H9 (cell line): Measurements from ENCODE around the gene CDKN2B. TPM values are rescaled to one million over a fixed set of nuclear protein-coding genes. Genes with fewer than 3 reads are reported as not detected.

Source experiments
- DNase-seq: peaks from one replicate; pipeline ENCODE4 v3.0.0-alpha.2; 2017
- H2AFZ ChIP-seq: one replicate; pipeline ENCODE4 v1.6.1; 2013; ENCODE audit warnings: mild to moderate bottlenecking, low read length, control low read depth, moderate library complexity
- H2AK5ac ChIP-seq: 2 replicates; pipeline ENCODE4 v1.6.1; 2013; ENCODE audit warnings: low read length, control low read depth, mixed read lengths; ENCODE audit not compliant: insufficient read length
- H2BK120ac ChIP-seq: one replicate; pipeline ENCODE4 v1.6.1; 2013; ENCODE audit warnings: low read depth, mild to moderate bottlenecking, low read length, control low read depth, inconsistent platforms; ENCODE audit not compliant: poor library complexity, severe bottlenecking
- H2BK12ac ChIP-seq: 2 replicates; pipeline ENCODE4 v1.6.1; 2013; ENCODE audit warnings: low read length, control low read depth, mixed read lengths, low read depth; ENCODE audit not compliant: insufficient read length
- H2BK15ac ChIP-seq: 2 replicates; pipeline ENCODE4 v1.6.1; 2013; ENCODE audit warnings: low read depth, low read length, control low read depth
- H2BK20ac ChIP-seq: one replicate; pipeline ENCODE4 v1.6.1; 2013; ENCODE audit warnings: low read depth, mild to moderate bottlenecking, low read length, control low read depth, inconsistent platforms; ENCODE audit not compliant: poor library complexity, severe bottlenecking
- H2BK5ac ChIP-seq: 2 replicates; pipeline ENCODE4 v1.6.1; 2013; ENCODE audit warnings: low read length, control low read depth, mixed read lengths; ENCODE audit not compliant: insufficient read length
- H3K14ac ChIP-seq: 2 replicates; pipeline ENCODE4 v1.6.1; 2013; ENCODE audit warnings: low read length, control low read depth; ENCODE audit not compliant: insufficient read depth
- H3K18ac ChIP-seq: 2 replicates; pipeline ENCODE4 v1.6.1; 2013; ENCODE audit warnings: low read depth, mild to moderate bottlenecking, mixed read lengths, low read length, control low read depth; ENCODE audit not compliant: insufficient read length
- H3K23ac ChIP-seq: 2 replicates; pipeline ENCODE4 v1.6.1; 2013; ENCODE audit warnings: low read length, control low read depth, mixed read lengths, low read depth; ENCODE audit not compliant: insufficient read length
- H3K23me2 ChIP-seq: 2 replicates; pipeline ENCODE4 v1.6.1; 2013; ENCODE audit warnings: low read depth, mild to moderate bottlenecking, mixed read lengths, low read length, control low read depth; ENCODE audit not compliant: insufficient read length, poor library complexity, severe bottlenecking
- H3K27ac ChIP-seq: 2 replicates; pipeline ENCODE4 v1.5.1; 2013; ENCODE audit warnings: low read length, control low read depth, mixed read lengths, low read depth; ENCODE audit not compliant: insufficient read length
- H3K27me3 ChIP-seq: 2 replicates; pipeline ENCODE4 v1.6.1; 2013; ENCODE audit warnings: low read length, control low read depth, inconsistent platforms; ENCODE audit not compliant: insufficient read depth
- H3K4ac ChIP-seq: 2 replicates; pipeline ENCODE4 v1.6.1; 2013; ENCODE audit warnings: low read depth, mild to moderate bottlenecking, control low read depth, inconsistent platforms, low read length, moderate library complexity
- H3K4me1 ChIP-seq: 2 replicates; pipeline ENCODE4 v1.6.1; 2013; ENCODE audit warnings: low read length, control low read depth, inconsistent platforms; ENCODE audit not compliant: insufficient read depth
- H3K4me2 ChIP-seq: 2 replicates; pipeline ENCODE4 v1.6.1; 2013; ENCODE audit warnings: low read length, control low read depth, mixed read lengths; ENCODE audit not compliant: insufficient read length, insufficient read depth
- H3K56ac ChIP-seq: 2 replicates; pipeline ENCODE4 v1.6.1; 2013; ENCODE audit warnings: low read depth, mild to moderate bottlenecking, mixed read lengths, low read length, control low read depth; ENCODE audit not compliant: insufficient read length
- H3K79me1 ChIP-seq: 2 replicates; pipeline ENCODE4 v1.6.1; 2013; ENCODE audit warnings: low read depth, mild to moderate bottlenecking, moderate library complexity, low read length, control low read depth, inconsistent platforms; ENCODE audit not compliant: insufficient read depth, poor library complexity, severe bottlenecking
- H3K79me2 ChIP-seq: 2 replicates; pipeline ENCODE4 v1.6.1; 2013; ENCODE audit warnings: low read length, control low read depth, inconsistent platforms; ENCODE audit not compliant: insufficient read depth
- H3K9ac ChIP-seq: 2 replicates; pipeline ENCODE4 v1.6.1; 2013; ENCODE audit warnings: low read length, control low read depth, mixed read lengths; ENCODE audit not compliant: insufficient read length; ENCODE audit errors: extremely low read depth
- H3K9me3 ChIP-seq: one replicate; pipeline ENCODE4 v1.6.1; 2013; ENCODE audit warnings: low read depth, low read length, inconsistent platforms; ENCODE audit not compliant: control insufficient read depth
- H3T11ph ChIP-seq: one replicate; pipeline ENCODE4 v1.6.1; 2013; ENCODE audit warnings: mild to moderate bottlenecking, low read length, control low read depth, inconsistent platforms
- H4K20me1 ChIP-seq: one replicate; pipeline ENCODE4 v1.6.1; 2013; ENCODE audit not compliant: control insufficient read depth, insufficient read length, insufficient read depth
- H4K5ac ChIP-seq: 2 replicates; pipeline ENCODE4 v1.6.1; 2013; ENCODE audit warnings: low read depth, mild to moderate bottlenecking, mixed read lengths, low read length, control low read depth; ENCODE audit not compliant: insufficient read length
- H4K8ac ChIP-seq: replicated peaks from 2 replicates; pipeline ENCODE4 v1.6.1; 2013; ENCODE audit warnings: low read length, control low read depth, mixed read lengths, low read depth; ENCODE audit not compliant: insufficient read length
- H4K91ac ChIP-seq: 2 replicates; pipeline ENCODE4 v1.6.1; 2013; ENCODE audit warnings: low read depth, mild to moderate bottlenecking, moderate library complexity, mixed read lengths, low read length, control low read depth; ENCODE audit not compliant: insufficient read length
- H3K27ac Mint-ChIP-seq, 3 experiments: 2 replicates in 2 of 3; 3 replicates in 1 of 3; pipeline ENCODE4 v1.8.0; 2020 to 2021; ENCODE audit warnings: mixed read lengths in 3 of 3, mild to moderate bottlenecking in 1 of 3, moderate library complexity in 1 of 3
- H3K27me3 Mint-ChIP-seq: 2 replicates; pipeline ENCODE4 v1.8.0; 2021; ENCODE audit warnings: low read depth, mild to moderate bottlenecking, moderate library complexity, mixed read lengths
- H3K36me3 Mint-ChIP-seq, 3 experiments: 2 replicates in 2 of 3; 3 replicates in 1 of 3; pipeline ENCODE4 v1.8.0; 2020 to 2021; ENCODE audit warnings: low read depth in 3 of 3, mixed read lengths in 3 of 3; ENCODE audit not compliant: insufficient read depth in 1 of 3
- H3K4me1 Mint-ChIP-seq, 2 experiments: 2 replicates each; pipeline ENCODE4 v1.8.0; 2020; ENCODE audit warnings: mixed read lengths in 2 of 2
- H3K4me3 Mint-ChIP-seq, 2 experiments: 2 replicates in 1 of 2; 3 replicates in 1 of 2; pipeline ENCODE4 v1.8.0; 2020 to 2021; ENCODE audit warnings: mild to moderate bottlenecking in 2 of 2, mixed read lengths in 2 of 2, moderate library complexity in 1 of 2
- H3K9me3 Mint-ChIP-seq, 2 experiments: 2 replicates in 1 of 2; 3 replicates in 1 of 2; pipeline ENCODE4 v1.8.0; 2020; ENCODE audit warnings: mild to moderate bottlenecking in 2 of 2, mixed read lengths in 2 of 2, moderate library complexity in 1 of 2
- WGBS: extraction: QIAGEN DNeasy Blood & Tissue Kit; methylation state at CpG from one replicate; pipeline ENCODE4 v1.1.7; 2013; ENCODE audit warnings: missing lambda C conversion rate, low lambda C conversion rate, mixed read lengths; ENCODE audit not compliant: insufficient read length; ENCODE audit errors: extremely low coverage; 5-methylcytosine and 5-hydroxymethylcytosine counted together
- total RNA-seq: library from RNA; stranded (reverse); gene quantifications from 2 replicates; pipeline ENCODE4 v1.2.1, GENCODE V29; 2021
- TF ChIP-seq, protein P1 (sequence below): fragments of 200-600 bp; sonication (generic); conservative IDR thresholded peaks from 3 replicates; pipeline ENCODE4 v1.8.0; 2021; ENCODE audit warnings: antibody characterized with exemption, mild to moderate bottlenecking

The CDKN2B gene
- total RNA-seq, 1 experiment from 2014 or later: 0.13 TPM

GRCh38 chr9:22035591-22036011 is 26.5 kb upstream of the CDKN2B start:
- Histone ChIP-seq H2BK5ac (no peak overlapping the region), H3K79me2 (no peaks in the 10 kb centered on the region), H3K27me3 (no peaks in the 10 kb centered on the region), H2BK20ac (no peak overlapping the region), H4K8ac (no peak overlapping the region), H3K9ac (no peak overlapping the region), H3K79me1 (no peaks in the 10 kb centered on the region), H2AK5ac (no peak overlapping the region), H3K56ac (no peak overlapping the region), H3K9me3 (no peaks in the 10 kb centered on the region), H3K4me1 (no peaks in the 10 kb centered on the region), H3K23ac (no peak overlapping the region), H3K27ac (no peak overlapping the region), H3K4me2 (no peak overlapping the region), H4K20me1 (no peaks in the 10 kb centered on the region), H2BK120ac (no peak overlapping the region), H2AFZ (no peak overlapping the region), H3T11ph (no peak overlapping the region), H3K23me2 (no peaks in the 10 kb centered on the region), H3K4ac (no peak overlapping the region), H2BK12ac (no peak overlapping the region), H4K5ac (no peak overlapping the region), H3K14ac (no peak overlapping the region), H3K18ac (no peak overlapping the region), H4K91ac (no peak overlapping the region), H2BK15ac (no peak overlapping the region)
- Mint-ChIP-seq H3K36me3 (no peaks in the 10 kb centered on the region), H3K27ac (no peak overlapping the region), H3K4me3 (no peak overlapping the region), H3K4me1 (peaks cover 0 to 5% of the 10 kb centered on the region in 2 experiments; a peak in 2 of 4 replicates), H3K9me3 (no peaks in the 10 kb centered on the region), H3K27me3 (no peaks in the 10 kb centered on the region; the same call in 1 of the 2 replicates)
- DNase-seq: no peak
- WGBS: no CpG with 5 or more reads among the region's 2 CpGs
- TF ChIP-seq, protein P1, sequence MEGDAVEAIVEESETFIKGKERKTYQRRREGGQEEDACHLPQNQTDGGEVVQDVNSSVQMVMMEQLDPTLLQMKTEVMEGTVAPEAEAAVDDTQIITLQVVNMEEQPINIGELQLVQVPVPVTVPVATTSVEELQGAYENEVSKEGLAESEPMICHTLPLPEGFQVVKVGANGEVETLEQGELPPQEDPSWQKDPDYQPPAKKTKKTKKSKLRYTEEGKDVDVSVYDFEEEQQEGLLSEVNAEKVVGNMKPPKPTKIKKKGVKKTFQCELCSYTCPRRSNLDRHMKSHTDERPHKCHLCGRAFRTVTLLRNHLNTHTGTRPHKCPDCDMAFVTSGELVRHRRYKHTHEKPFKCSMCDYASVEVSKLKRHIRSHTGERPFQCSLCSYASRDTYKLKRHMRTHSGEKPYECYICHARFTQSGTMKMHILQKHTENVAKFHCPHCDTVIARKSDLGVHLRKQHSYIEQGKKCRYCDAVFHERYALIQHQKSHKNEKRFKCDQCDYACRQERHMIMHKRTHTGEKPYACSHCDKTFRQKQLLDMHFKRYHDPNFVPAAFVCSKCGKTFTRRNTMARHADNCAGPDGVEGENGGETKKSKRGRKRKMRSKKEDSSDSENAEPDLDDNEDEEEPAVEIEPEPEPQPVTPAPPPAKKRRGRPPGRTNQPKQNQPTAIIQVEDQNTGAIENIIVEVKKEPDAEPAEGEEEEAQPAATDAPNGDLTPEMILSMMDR: no peak
